K562 (cell line): ENCODE data around the gene PACSIN1.

ENCODE experiments used
- CTCF ChIP-seq, 3 experiments: IDR thresholded peaks in 2 of 3; conservative IDR thresholded peaks in 1 of 3; 2 replicates each; pipeline ENCODE4 v1.5.1; 2011 to 2012; ENCODE audit warnings: low read length in 3 of 3, mild to moderate bottlenecking in 3 of 3, control low read depth in 2 of 3, improper control_type of control experiment in 1 of 3, inconsistent platforms in 1 of 3, low read depth in 1 of 3, mixed read lengths in 1 of 3, moderate library complexity in 1 of 3; ENCODE audit not compliant: insufficient read depth in 2 of 3
- ETV5 ChIP-seq: sonication (generic); formaldehyde crosslinking; IDR thresholded peaks from 2 replicates; pipeline ENCODE4 v1.4.0; 2020; ENCODE audit warnings: low read depth, mild to moderate bottlenecking, missing genetic modification reagents
- HDAC2 ChIP-seq: fragments of 450-650 bp; IDR thresholded peaks from 2 replicates; pipeline ENCODE4 v1.6.1; 2016; ENCODE audit warnings: mild to moderate bottlenecking
- MLLT1 ChIP-seq, 2 experiments: fragments of 450-650 bp; IDR thresholded peaks; 2 replicates each; pipeline ENCODE4 v1.6.1; 2016
- MLX ChIP-seq, 2 experiments: fragments of 450-650 bp in 1 of 2; sonication (generic) in 1 of 2; formaldehyde crosslinking; conservative IDR thresholded peaks; 2 replicates each; pipeline versions ENCODE4 v1.4.0 to v1.8.1; 2020 to 2022; ENCODE audit warnings: mild to moderate bottlenecking in 1 of 2, missing genetic modification reagents in 1 of 2
- POLR3A ChIP-seq: IDR thresholded peaks from 2 replicates; pipeline ENCODE4 v1.6.1; 2011; ENCODE audit warnings: borderline replicate concordance, mild to moderate bottlenecking, moderate library complexity; ENCODE audit not compliant: insufficient read length, insufficient read depth; ENCODE audit errors: extremely low read depth
- RBM14 ChIP-seq: fragments of 200-400 bp; formaldehyde crosslinking; IDR thresholded peaks from 2 replicates; pipeline ENCODE4 v1.6.1; 2018; ENCODE audit warnings: low read depth, mild to moderate bottlenecking, low read length, moderate library complexity, borderline replicate concordance; ENCODE audit not compliant: insufficient read depth
- SREBF1 ChIP-seq: fragments of 150-350 bp; IDR thresholded peaks from 2 replicates; pipeline ENCODE4 v1.6.1; 2014; ENCODE audit warnings: antibody characterized with exemption, low read depth, low read length, borderline replicate concordance
- ZBTB34 ChIP-seq: fragments of 250-450 bp; sonication (Bioruptor Pico); IDR thresholded peaks from 2 replicates; pipeline ENCODE4 v1.8.0; 2021; ENCODE audit warnings: mild to moderate bottlenecking, moderate library complexity
- ZNF511 ChIP-seq: sonication (generic); formaldehyde crosslinking; IDR thresholded peaks from 2 replicates; pipeline ENCODE4 v1.8.0; 2022; ENCODE audit warnings: mild to moderate bottlenecking, missing genetic modification reagents
- ZNF707 ChIP-seq: fragments of 250-450 bp; sonication (Bioruptor Pico); conservative IDR thresholded peaks from 2 replicates; pipeline ENCODE4 v1.8.0; 2022; ENCODE audit warnings: inconsistent platforms, mild to moderate bottlenecking, moderate library complexity
- ZNF830 ChIP-seq: fragments of 250-450 bp; sonication (Bioruptor Pico); IDR thresholded peaks from 2 replicates; pipeline ENCODE4 v1.5.0; 2021; ENCODE audit warnings: mild to moderate bottlenecking

GRCh38 chr6:34553146-34553545, 87.3 kb downstream of the PACSIN1 start:
- TF ChIP-seq SREBF1, result no peak
- no peak for TF ChIP-seq MLLT1 (IDR thresholded peaks at IDR 0.05)
- no peak for TF ChIP-seq MLX (CRISPR knock-in tag; conservative IDR thresholded peaks at IDR 0.05)
- no peak for TF ChIP-seq HDAC2
- no peak for TF ChIP-seq CTCF (IDR thresholded peaks at IDR 0.05 in 2 of 3, conservative IDR thresholded peaks at IDR 0.05 in 1 of 3; ENCODE audit: insufficient read depth in 2 of 3, low read depth in 1 of 3, low read length in 3 of 3)
- no peak for TF ChIP-seq ZNF707
- no peak for TF ChIP-seq ETV5 (CRISPR knock-in tag)
- TF ChIP-seq ZBTB34 (CRISPR knock-in tag), result no peak
- TF ChIP-seq ZNF511 (CRISPR knock-in tag), result no peak
- no peak for TF ChIP-seq RBM14
- TF ChIP-seq POLR3A, result no peak
- no peak for TF ChIP-seq ZNF830 (CRISPR knock-in tag)
